ENCODE results near the gene SEZ6L2. TPM values are rescaled to one million over a fixed set of nuclear protein-coding genes. Genes with fewer than 3 reads are reported as not detected.

Gene SEZ6L2
- total and polyA plus RNA-seq, 2 of the 13 experiments (the other 11 are each of a cell fraction or from before 2014, with no cell fraction given) = 14.9 to 16.9 TPM

- TF ChIP-seq BCLAF1 (IDR thresholded peaks at IDR 0.05) (no peak), CEBPB (IDR thresholded peaks at IDR 0.05; ENCODE audit: borderline replicate concordance, low read depth, low read length) (peak; percentile 78), ZBTB7B (CRISPR knock-in tag; IDR thresholded peaks at IDR 0.05) (peak; percentile 61; the same call in 1 of the 2 replicates), STAT5B (CRISPR knock-in tag; IDR thresholded peaks at IDR 0.05) (no peak), GABPB1 (CRISPR knock-in tag; IDR thresholded peaks at IDR 0.05) (peak; percentile 86), CHD2 (IDR thresholded peaks at IDR 0.05; ENCODE audit: low read depth, low read length) (no peak), KDM5A (IDR thresholded peaks at IDR 0.05; ENCODE audit: borderline replicate concordance, low read length) (peak; percentile 90), MTA1 (CRISPR knock-in tag; IDR thresholded peaks at IDR 0.05; ENCODE audit: borderline replicate concordance) (no peak), ZNF557 (CRISPR knock-in tag; IDR thresholded peaks at IDR 0.05) (no peak), IKZF4 (CRISPR knock-in tag; IDR thresholded peaks at IDR 0.05; ENCODE audit: borderline replicate concordance, low read depth, not compliant biosample characterization) (no peak), MYNN (CRISPR knock-in tag; IDR thresholded peaks at IDR 0.05; ENCODE audit: low read depth) (no peak), CENPT (CRISPR knock-in tag; IDR thresholded peaks at IDR 0.05; ENCODE audit: low read depth) (peak; percentile 26; the same call in 1 of the 2 replicates), ATF7-NPFF (CRISPR knock-in tag; IDR thresholded peaks at IDR 0.05; ENCODE audit: low read depth) (no peak; the same call in none of the 2 replicates), SMARCE1 (IDR thresholded peaks at IDR 0.05; ENCODE audit: borderline replicate concordance) (no peak), ZNF124 (CRISPR knock-in tag; IDR thresholded peaks at IDR 0.05) (peak; percentile 92), ZNF30 (CRISPR knock-in tag; IDR thresholded peaks at IDR 0.05) (no peak), SP140L (CRISPR knock-in tag; IDR thresholded peaks at IDR 0.05; ENCODE audit: borderline replicate concordance) (0 out of 2 replicates have a peak, but pooled peaks have one; percentile 27), U2AF1 (optimal IDR thresholded peaks at IDR 0.05; ENCODE audit: low read depth, low read length) (peak; percentile 100), HOXA9 (CRISPR knock-in tag; IDR thresholded peaks at IDR 0.05; ENCODE audit: borderline replicate concordance) (peak; percentile 70; the same call in 1 of the 2 replicates), SNAPC5 (CRISPR knock-in tag; IDR thresholded peaks at IDR 0.05; ENCODE audit: borderline replicate concordance) (no peak; the same call in 1 of the 2 replicates), SIX1 (CRISPR knock-in tag; IDR thresholded peaks at IDR 0.05; ENCODE audit: borderline replicate concordance) (peak; percentile 42; the same call in 1 of the 2 replicates), NFIB (CRISPR knock-in tag; IDR thresholded peaks at IDR 0.05; ENCODE audit: borderline replicate concordance) (no peak), E2F1 (CRISPR knock-in tag; IDR thresholded peaks at IDR 0.05) (no peak), SETDB1 (CRISPR knock-in tag; IDR thresholded peaks at IDR 0.05; ENCODE audit: borderline replicate concordance) (no peak), ZNF749 (CRISPR knock-in tag; IDR thresholded peaks at IDR 0.05; ENCODE audit: borderline replicate concordance) (no peak)
These were observed 36.3 kb downstream of the SEZ6L2 start, which contains the start of gene CDIPT (continued) for GRCh38 chr16:29862884-29863668.

All from HepG2 (cell line).